T-cell (primary cell): ENCODE results near the gene HOXA3. TPM values are rescaled to one million over a fixed set of nuclear protein-coding genes. Genes with fewer than 3 reads are reported as not detected.

Experiments
- ATAC-seq, 4 experiments: fragments of 200-7000 bp in 3 of 4; fragments of 150-1000 bp in 1 of 4; cut with Tn5 transposase; replicated peaks in 1 of 4; 1 replicate in 3 of 4; 2 replicates in 1 of 4; pipeline ENCODE4 v1.10.0; 2021; ENCODE audit warnings: moderate library complexity in 3 of 4, mild to moderate bottlenecking in 2 of 4, moderate number of reproducible peaks in 1 of 4
- CTCF ChIA-PET, 2 donors: fragments of 300-600 bp; sonication (Branson Sonifier 250); formaldehyde crosslinking; loops; one replicate each; lab custom pipeline; 2022; ENCODE audit warnings: antibody characterized with exemption in 2 of 2; lab: Charles Lee
- POLR2A ChIA-PET, 2 donors: fragments of 300-600 bp; sonication (Branson Sonifier 250); formaldehyde crosslinking; loops; one replicate each; lab custom pipeline; 2022; ENCODE audit warnings: antibody characterized with exemption in 2 of 2; lab: Charles Lee
- DNase-seq, 35 experiments: peaks; one replicate each; pipeline versions ENCODE4 v3.0.0 to v3.0.0-alpha.2; 2013 to 2023
- H3K27ac ChIP-seq: one replicate; pipeline ENCODE4 v1.5.1; 2013; ENCODE audit warnings: low read length
- H3K27me3 ChIP-seq, 2 experiments: replicated peaks in 1 of 2; 1 replicate in 1 of 2; 2 replicates in 1 of 2; pipeline versions ENCODE4 v1.6.1 to v1.7.0; 2013; ENCODE audit warnings: low read length in 1 of 2, mixed read lengths in 1 of 2; ENCODE audit not compliant: control insufficient read depth in 2 of 2, insufficient read depth in 2 of 2; ENCODE audit errors: extremely low read depth in 1 of 2
- H3K36me3 ChIP-seq, 2 donors: 1 replicate in 1 of 2; 2 replicates in 1 of 2; pipeline versions ENCODE4 v1.6.1 to v1.7.0; 2013; ENCODE audit warnings: low read length in 1 of 2; ENCODE audit not compliant: control insufficient read depth in 2 of 2, insufficient read depth in 1 of 2; ENCODE audit errors: extremely low read depth in 1 of 2
- H3K4me1 ChIP-seq, 2 experiments: 1 replicate in 1 of 2; 2 replicates in 1 of 2; pipeline versions ENCODE4 v1.6.1 to v1.7.0; 2013; ENCODE audit warnings: low read length in 2 of 2, mixed read lengths in 1 of 2; ENCODE audit not compliant: insufficient read depth in 2 of 2, control insufficient read depth in 1 of 2; ENCODE audit errors: extremely low read depth in 1 of 2
- H3K4me3 ChIP-seq, 2 donors: 1 replicate in 1 of 2; 2 replicates in 1 of 2; pipeline versions ENCODE4 v1.5.1 to v1.7.0; 2013; ENCODE audit warnings: mild to moderate bottlenecking in 2 of 2, low read length in 1 of 2, moderate library complexity in 1 of 2; ENCODE audit not compliant: control insufficient read depth in 1 of 2; ENCODE audit errors: extremely low read depth in 1 of 2
- H3K9me3 ChIP-seq: 2 replicates; pipeline ENCODE4 v1.7.0; 2013
- H3K27ac Mint-ChIP-seq, 2 donors: one replicate each; pipeline ENCODE4 v1.8.0; 2020 to 2021; ENCODE audit warnings: mild to moderate bottlenecking in 2 of 2, mixed read lengths in 2 of 2
- H3K27me3 Mint-ChIP-seq, 2 donors: one replicate each; pipeline ENCODE4 v1.8.0; 2021 to 2022; ENCODE audit warnings: mixed read lengths in 2 of 2
- H3K36me3 Mint-ChIP-seq: one replicate; pipeline ENCODE4 v1.8.0; 2021; ENCODE audit warnings: mixed read lengths
- H3K4me1 Mint-ChIP-seq, 3 donors: one replicate each; pipeline ENCODE4 v1.8.0; 2020 to 2022; ENCODE audit warnings: mixed read lengths in 3 of 3, mild to moderate bottlenecking in 1 of 3
- H3K4me3 Mint-ChIP-seq, 3 donors: one replicate each; pipeline ENCODE4 v1.8.0; 2020 to 2022; ENCODE audit warnings: mild to moderate bottlenecking in 3 of 3, mixed read lengths in 3 of 3, moderate library complexity in 3 of 3
- H3K9me3 Mint-ChIP-seq, 3 donors: one replicate each; pipeline ENCODE4 v1.8.0; 2020 to 2022; ENCODE audit warnings: mixed read lengths in 3 of 3
- WGBS: methylation state at CpG from one replicate; pipeline ENCODE4 v1.1.5; 2013; ENCODE audit warnings: missing lambda C conversion rate; ENCODE audit not compliant: insufficient coverage; 5-methylcytosine and 5-hydroxymethylcytosine counted together
- total RNA-seq, 35 experiments: library from RNA in 6 of 35; stranded (reverse) in 6 of 35; fragments of 120-200 nt in 1 of 35; gene quantifications; one replicate each; pipeline versions ENCODE4 v1.2.1 to v1.2.4 and lab custom pipeline; 2013 to 2026

Gene HOXA3
- 1 to 10 TPM in 1 of 5 donors, under 1 TPM in 1, not detected in 3; 0.79 to 1.4 TPM for total RNA-seq
- not detected for total RNA-seq (2013)
- 0 to 0.45 (median 0.04) reads per million in 29 experiments for total RNA-seq (lab: John Stamatoyannopoulos, UW)

DNA sequence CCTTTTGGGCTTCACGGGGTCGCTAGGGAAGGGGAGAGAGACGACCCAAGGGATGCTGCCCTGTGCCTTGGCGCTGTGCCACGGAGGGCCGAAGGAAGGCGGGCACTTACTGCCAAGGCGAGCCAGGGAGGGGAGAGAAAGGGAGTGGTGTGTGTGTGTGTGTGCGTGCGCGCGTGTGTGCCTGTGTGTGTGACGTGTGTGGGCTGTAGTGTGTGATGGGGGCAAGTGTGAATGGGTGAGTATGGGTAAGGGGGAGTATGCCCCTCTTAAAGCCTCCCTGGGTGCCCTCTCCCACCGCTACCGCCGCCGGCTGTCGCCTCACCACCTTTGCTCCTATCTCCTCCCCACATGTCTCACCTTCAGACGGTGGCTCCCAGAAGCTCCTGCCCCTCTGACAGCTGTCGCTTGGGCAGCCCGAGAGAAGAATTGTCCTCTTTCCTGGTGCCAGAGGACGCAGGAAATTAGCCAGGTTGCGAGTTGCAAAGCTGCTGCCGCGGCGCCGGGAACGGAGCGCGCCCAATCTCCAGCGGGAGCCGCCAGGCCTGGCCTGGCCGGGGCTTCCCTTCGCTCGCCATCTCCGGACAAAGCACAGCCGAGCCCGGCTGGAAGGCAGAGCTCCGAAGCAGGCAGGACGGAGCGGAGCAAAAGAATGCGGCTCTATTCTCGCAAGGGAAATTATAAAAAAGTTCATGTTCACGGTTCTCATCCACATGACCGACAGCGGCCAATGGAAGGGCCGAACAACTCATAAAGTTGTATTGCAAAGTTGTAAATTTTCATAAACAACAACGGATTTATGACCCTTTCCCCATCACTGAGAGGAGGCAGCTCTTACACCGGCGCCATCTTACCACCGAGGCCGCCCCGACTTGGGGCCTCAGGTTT lies at the start of gene HOXA3:
Gene HOXA3 (minus strand): TSS at position 653 of the 885 bp plus-strand sequence. CDS start 41,943 bp downstream, outside the sequence.
- no peaks in the 10 kb centered on the region for H3K9me3 ChIP-seq
- H3K27me3 Mint-ChIP-seq = peaks cover 69 to 90% of the 10 kb centered on the region in 2 donors
- DNase-seq = peak in 1 of 35 experiments; percentile 13
- 4% methylated on average over 33 of the region's 53 CpGs for WGBS
- ATAC-seq = no peak
- H3K4me3 Mint-ChIP-seq = peak within 1 kb of the TSS; percentile 60 to 84 (median 61)
- H3K4me1 ChIP-seq = peaks cover 15 to 72% of the 10 kb centered on the region in 2 experiments
- H3K4me3 ChIP-seq = peak within 1 kb of the TSS; percentile 44 to 46
- no peak within 1 kb of the TSS for H3K27ac Mint-ChIP-seq
- POLR2A ChIA-PET = interaction anchor here in 1 of 2 donors (0.6 kb wide), 1 partner anchor 449 kb away, joined by 3 read pairs; no protein-coding TSS in a partner anchor
- no peaks in the 10 kb centered on the region for H3K9me3 Mint-ChIP-seq
- no peak within 1 kb of the TSS for H3K27ac ChIP-seq
- H3K36me3 ChIP-seq = no peaks in the 10 kb centered on the region
- H3K36me3 Mint-ChIP-seq = no peaks in the 10 kb centered on the region
- CTCF ChIA-PET = interaction anchor here (0.6 to 2.4 kb wide), 5 partner anchors 9 to 44 kb away, joined by 4 to 8 read pairs (median 4); no protein-coding TSS in a partner anchor
- H3K27me3 ChIP-seq = peaks cover 0 to 95% of the 10 kb centered on the region in 2 experiments
- peaks cover 55 to 64% (median 60%) of the 10 kb centered on the region in 3 donors for H3K4me1 Mint-ChIP-seq

DNA sequence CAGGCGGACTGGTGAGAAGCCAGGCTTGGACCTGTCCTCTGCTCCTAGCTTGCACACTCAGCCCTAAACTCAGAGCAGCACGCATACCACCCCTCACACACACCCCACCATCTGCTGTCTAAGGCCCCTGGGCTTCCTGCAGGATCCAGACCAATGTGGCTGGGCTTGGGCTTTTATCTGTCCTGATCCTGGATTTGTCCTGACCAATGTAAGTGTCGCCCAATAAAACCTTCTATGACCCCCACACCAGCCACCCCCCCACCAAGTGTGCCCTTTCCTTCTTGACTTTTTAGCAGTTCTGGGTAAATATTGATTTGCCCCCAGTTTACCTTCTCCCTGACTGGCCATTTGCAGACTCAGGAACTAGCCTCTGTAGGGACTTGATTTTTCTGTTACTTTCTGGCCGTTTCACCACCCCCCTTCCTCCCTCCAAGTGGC lies 49.2 kb upstream of the HOXA3 start:
- Mint-ChIP-seq H3K4me3 (peak overlapping the region in 2 of 3 donors; percentile 68 to 71), H3K27me3 (peaks cover 82 to 87% of the 10 kb centered on the region in 2 donors), H3K4me1 (peaks cover 51 to 55% (median 52%) of the 10 kb centered on the region in 3 donors), H3K36me3 (no peaks in the 10 kb centered on the region), H3K9me3 (no peaks in the 10 kb centered on the region), H3K27ac (peak overlapping the region in 1 of 2 donors; percentile 49)
- ChIA-PET CTCF (no interaction called here), POLR2A (no interaction called here)
- Histone ChIP-seq H3K9me3 (no peaks in the 10 kb centered on the region), H3K27ac (no peak overlapping the region), H3K36me3 (no peaks in the 10 kb centered on the region), H3K4me3 (no peak overlapping the region), H3K27me3 (peaks cover 39 to 80% of the 10 kb centered on the region in 2 experiments), H3K4me1 (peaks cover 6 to 55% of the 10 kb centered on the region in 2 experiments)
- DNase-seq = no peak
- whole genome bisulfite sequencing = 4% methylated on average over 3 of the region's 4 CpGs
- no peak for ATAC-seq

DNA sequence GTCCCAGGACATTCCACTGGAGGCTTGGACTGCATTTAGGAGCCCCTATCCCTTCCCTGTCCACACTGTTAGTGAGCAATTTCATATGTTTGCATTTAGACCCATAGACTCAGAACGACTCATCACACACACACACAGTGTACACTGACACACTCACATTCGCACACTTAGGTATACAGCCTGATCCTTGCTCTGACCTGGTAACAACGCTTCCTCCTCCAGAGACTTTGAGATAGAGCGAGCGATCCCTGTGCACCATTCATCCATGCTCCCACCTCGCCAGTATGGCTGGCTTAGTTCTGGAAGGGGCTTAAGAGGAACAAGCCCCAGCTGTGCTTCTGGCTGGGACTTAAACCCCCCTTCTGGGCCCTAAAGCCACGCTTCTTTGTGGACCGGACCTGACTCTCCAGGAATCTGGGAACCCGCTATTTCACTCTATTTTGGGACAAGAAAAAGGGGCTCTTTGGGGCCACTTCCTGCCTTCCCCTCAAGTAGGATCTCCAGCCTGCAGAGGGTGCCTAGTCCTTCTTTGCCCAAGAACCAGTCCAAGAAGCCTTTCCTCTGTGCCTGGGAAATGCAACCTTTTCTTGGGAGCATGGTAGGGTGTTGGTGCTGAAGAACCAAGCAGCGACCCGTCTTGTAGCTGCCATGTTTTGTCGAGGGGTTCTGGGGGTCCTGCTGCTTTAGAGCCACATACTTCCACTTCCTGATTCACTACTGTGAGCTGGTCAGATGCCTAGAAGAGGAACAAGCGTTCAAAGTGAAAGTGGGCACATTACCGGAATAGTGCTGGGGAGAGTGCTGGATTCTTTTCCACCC lies 48.6 kb upstream of the HOXA3 start:
- peaks cover 6 to 55% of the 10 kb centered on the region in 2 experiments for H3K4me1 ChIP-seq
- H3K9me3 ChIP-seq = no peaks in the 10 kb centered on the region
- Mint-ChIP-seq H3K4me1 (peaks cover 50 to 54% (median 51%) of the 10 kb centered on the region in 3 donors), H3K9me3 (no peaks in the 10 kb centered on the region), H3K36me3 (no peaks in the 10 kb centered on the region), H3K4me3 (peak overlapping the region; percentile 65 to 71 (median 68)), H3K27me3 (peaks cover 81 to 86% of the 10 kb centered on the region in 2 donors), H3K27ac (no peak overlapping the region)
- peak overlapping the region in 1 of 2 donors; percentile 49 for H3K4me3 ChIP-seq
- H3K36me3 ChIP-seq = no peaks in the 10 kb centered on the region
- no peak for ATAC-seq
- no peak overlapping the region for H3K27ac ChIP-seq
- DNase-seq = peak in 2 of 35 experiments; percentile 11 to 18
- 10% methylated on average over 6 of the region's 14 CpGs for WGBS
- CTCF ChIA-PET = no interaction called here
- H3K27me3 ChIP-seq = peaks cover 39 to 76% of the 10 kb centered on the region in 2 experiments
- POLR2A ChIA-PET = no interaction called here

DNA sequence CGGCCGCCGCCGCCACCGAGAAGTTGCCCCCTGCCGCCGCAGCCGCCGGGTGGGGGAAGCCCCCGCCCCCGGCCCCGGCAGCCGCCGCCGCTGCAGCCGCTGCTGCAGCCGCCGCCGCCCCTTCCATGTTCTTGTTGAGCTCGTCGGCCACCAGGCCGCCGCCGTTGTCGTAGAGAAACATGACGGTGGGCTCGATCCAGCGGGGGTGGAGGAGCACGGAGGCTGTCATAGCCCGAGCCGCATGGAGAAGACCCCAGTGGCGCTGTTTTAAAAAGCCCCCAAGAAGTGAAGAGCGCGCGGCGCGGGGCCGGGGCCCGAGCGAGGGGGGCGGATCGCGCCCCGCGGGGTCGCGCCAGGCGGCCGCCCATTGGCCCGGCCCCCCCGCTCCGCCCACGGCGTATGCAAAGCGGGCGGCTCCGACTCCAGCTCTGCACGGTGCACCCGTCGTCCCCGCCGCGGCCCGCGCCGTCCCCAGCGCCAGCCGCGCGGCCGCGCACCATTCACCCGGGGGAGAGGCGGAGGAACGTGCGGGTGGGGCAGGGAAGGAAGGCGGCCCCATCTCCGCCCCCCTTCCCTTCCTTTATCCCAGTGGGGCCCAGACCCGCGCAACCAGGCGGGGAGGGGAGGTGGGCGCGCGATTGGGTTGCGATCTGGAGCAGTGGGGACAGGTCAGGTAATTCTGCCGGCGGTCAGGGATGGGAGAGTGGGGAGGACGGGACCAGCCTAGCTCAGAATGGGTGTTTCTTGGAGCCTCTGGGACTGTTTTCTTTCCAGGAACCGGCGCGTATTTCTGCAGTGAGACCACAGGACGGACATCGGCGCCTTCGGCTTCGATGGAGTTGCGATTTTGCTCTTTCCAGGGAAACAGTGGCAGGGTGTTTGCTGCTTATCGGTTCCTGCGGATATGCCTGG lies 47.7 kb upstream of the HOXA3 start, which contains the start of gene HOXA13:
Gene HOXA13 (minus strand): TSS at position 243 of the 912 bp plus-strand sequence. CDS start 14 bp downstream, at position 229.
- no peaks in the 10 kb centered on the region for H3K36me3 ChIP-seq
- peak within 1 kb of the TSS; percentile 19 to 49 for H3K4me3 ChIP-seq
- ATAC-seq = peak; percentile 64 to 72 (median 66)
- Mint-ChIP-seq H3K4me1 (peaks cover 41 to 46% (median 44%) of the 10 kb centered on the region in 3 donors), H3K36me3 (no peaks in the 10 kb centered on the region), H3K4me3 (peak within 1 kb of the TSS; percentile 68 to 75 (median 71)), H3K27me3 (peaks cover 80 to 83% of the 10 kb centered on the region in 2 donors), H3K9me3 (no peaks in the 10 kb centered on the region), H3K27ac (peak within 1 kb of the TSS in 1 of 2 donors; percentile 49)
- no peaks in the 10 kb centered on the region for H3K9me3 ChIP-seq
- H3K4me1 ChIP-seq = peaks cover 3 to 46% of the 10 kb centered on the region in 2 experiments
- 3% methylated on average over 73 of the region's 99 CpGs for WGBS
- peak in 3 of 35 experiments; percentile 10 to 54 (median 26) for DNase-seq
- H3K27me3 ChIP-seq = peaks cover 40 to 68% of the 10 kb centered on the region in 2 experiments
- POLR2A ChIA-PET = interaction anchor here (0.6 kb wide), 2 partner anchors 1039 to 1338 kb away, joined by 3 read pairs; no protein-coding TSS in a partner anchor
- no peak within 1 kb of the TSS for H3K27ac ChIP-seq
- CTCF ChIA-PET = interaction anchor here (0.6 to 1.0 kb wide), 3 partner anchors 10 to 59 kb away, joined by 3 to 4 read pairs (median 3); no protein-coding TSS in a partner anchor
